Activated T-helper 17 cell treated with anti-CD3 and anti-CD28 coated beads, Interleukin-2, amount 50 U/mL, for 72 hours (primary cell): ENCODE measurements around the gene DNAI1. TPM values are rescaled to one million over a fixed set of nuclear protein-coding genes. Genes with fewer than 3 reads are reported as not detected.

Experiments used
- ATAC-seq: fragments of 150-1000 bp; cut with Tn5 transposase; replicated peaks from 2 replicates; pipeline ENCODE4 v1.10.0; 2021; ENCODE audit warnings: mild to moderate bottlenecking, moderate library complexity
- H3K27ac Mint-ChIP-seq: one replicate; pipeline ENCODE4 v1.8.0; 2022; ENCODE audit warnings: mixed read lengths
- H3K27me3 Mint-ChIP-seq: one replicate; pipeline ENCODE4 v1.8.0; 2022; ENCODE audit warnings: mixed read lengths
- H3K36me3 Mint-ChIP-seq: one replicate; pipeline ENCODE4 v1.8.0; 2022; ENCODE audit warnings: low read depth, mild to moderate bottlenecking, mixed read lengths
- H3K4me1 Mint-ChIP-seq: one replicate; pipeline ENCODE4 v1.8.0; 2022; ENCODE audit warnings: mixed read lengths
- H3K4me3 Mint-ChIP-seq: one replicate; pipeline ENCODE4 v1.8.0; 2022; ENCODE audit warnings: mild to moderate bottlenecking, mixed read lengths
- H3K9me3 Mint-ChIP-seq: one replicate; pipeline ENCODE4 v1.8.0; 2022; ENCODE audit warnings: mixed read lengths
- total RNA-seq, 2 donors: library from RNA; stranded (reverse); gene quantifications; one replicate each; pipeline ENCODE4 v1.2.3, GENCODE V29; 2022

The DNAI1 gene
- total RNA-seq, 2 donors from 2014 or later = not detected

DNA sequence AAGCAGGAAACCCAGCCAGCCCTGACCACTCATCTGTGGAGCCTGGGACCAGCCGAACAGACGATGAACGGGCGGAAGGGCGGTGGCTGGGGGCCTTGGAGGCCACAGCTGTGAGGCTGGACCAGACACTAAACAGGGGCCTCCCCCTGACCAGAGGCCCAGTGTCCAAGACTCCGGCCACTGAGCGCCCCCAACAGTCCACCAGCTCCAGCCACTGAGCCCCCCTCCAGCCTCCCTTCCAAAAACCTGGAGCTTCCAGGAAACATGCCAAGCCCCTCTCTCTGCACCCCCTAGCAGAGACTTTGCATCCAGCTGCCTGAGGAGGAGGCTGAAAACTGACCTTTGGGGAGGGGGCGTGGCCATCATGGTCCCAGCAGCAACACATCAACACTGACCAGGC is 107.7 kb downstream of the DNAI1 start:
- no peaks in the 10 kb centered on the region for H3K4me1 Mint-ChIP-seq
- no peak overlapping the region for H3K4me3 Mint-ChIP-seq
- H3K27ac Mint-ChIP-seq = no peak overlapping the region
- H3K9me3 Mint-ChIP-seq = no peaks in the 10 kb centered on the region
- H3K36me3 Mint-ChIP-seq = no peaks in the 10 kb centered on the region
- ATAC-seq = no peak
- peaks cover 25% of the 10 kb centered on the region for H3K27me3 Mint-ChIP-seq

DNA sequence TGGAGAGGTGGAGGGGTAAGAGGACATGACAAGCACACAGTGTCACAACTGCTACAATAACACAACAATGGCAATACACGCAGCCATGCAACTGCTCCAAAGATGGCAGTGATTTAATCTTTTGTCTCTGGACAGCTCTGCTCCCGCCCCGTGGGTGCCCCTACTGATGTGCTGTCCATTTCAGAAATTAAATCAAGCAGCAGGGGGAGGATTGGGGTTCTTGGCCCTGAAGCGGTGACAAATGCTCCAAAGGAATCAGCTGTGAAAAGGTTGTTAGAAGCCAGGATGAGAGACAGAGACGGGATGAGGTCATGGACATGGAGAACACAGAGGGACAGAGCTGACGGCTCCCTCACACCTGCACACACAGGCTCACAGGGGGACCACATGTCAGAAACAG is 108.4 kb downstream of the DNAI1 start:
- H3K9me3 Mint-ChIP-seq = no peaks in the 10 kb centered on the region
- ATAC-seq = no peak
- H3K27ac Mint-ChIP-seq = no peak overlapping the region
- H3K27me3 Mint-ChIP-seq = peaks cover 30% of the 10 kb centered on the region
- H3K36me3 Mint-ChIP-seq = no peaks in the 10 kb centered on the region
- no peaks in the 10 kb centered on the region for H3K4me1 Mint-ChIP-seq
- no peak overlapping the region for H3K4me3 Mint-ChIP-seq

DNA sequence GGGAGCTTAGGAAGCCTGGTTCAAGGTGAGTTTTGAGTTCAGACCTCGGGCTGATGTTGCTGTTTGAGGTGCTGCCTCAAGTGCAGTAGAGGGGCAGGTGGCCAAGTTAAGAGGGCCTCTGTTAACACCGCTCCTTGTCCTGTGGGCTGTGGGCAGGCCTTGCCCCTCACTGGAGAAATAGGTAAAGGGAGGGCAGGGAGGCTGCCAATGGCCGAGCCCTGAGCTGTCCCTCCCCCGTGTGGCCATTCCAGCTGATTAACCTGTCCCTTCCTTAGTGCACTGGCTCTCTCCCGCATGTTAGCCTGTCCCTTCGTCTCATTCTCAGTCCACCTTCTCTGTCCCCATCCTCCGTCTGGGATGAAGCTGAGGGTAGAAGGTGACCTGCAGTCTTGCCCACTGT is 109.5 kb downstream of the DNAI1 start:
- Mint-ChIP-seq H3K4me1 (no peaks in the 10 kb centered on the region), H3K27me3 (peaks cover 30% of the 10 kb centered on the region), H3K36me3 (no peaks in the 10 kb centered on the region), H3K9me3 (no peaks in the 10 kb centered on the region), H3K4me3 (no peak overlapping the region), H3K27ac (no peak overlapping the region)
- no peak for ATAC-seq

DNA sequence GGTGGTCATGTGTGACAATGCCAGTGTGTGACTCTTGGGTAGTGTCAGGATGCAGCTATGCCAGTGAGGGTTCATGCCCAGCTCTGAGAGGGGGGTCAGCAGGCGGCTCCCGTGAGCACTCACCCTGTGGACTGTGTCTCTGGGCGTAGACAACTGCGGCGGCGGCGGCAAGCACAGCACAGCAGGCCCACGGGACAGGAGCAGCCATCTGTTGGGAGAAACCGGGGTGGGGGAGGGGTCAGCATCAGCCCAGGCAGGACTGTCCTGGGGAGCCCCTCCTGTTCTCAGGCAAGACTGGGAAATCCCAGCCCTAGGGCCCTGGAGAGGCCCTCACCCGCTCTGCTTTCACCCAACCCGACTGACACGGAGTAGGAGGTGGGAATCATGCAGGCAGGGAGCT is 110.2 kb downstream of the DNAI1 start:
- H3K4me3 Mint-ChIP-seq = no peak overlapping the region
- H3K4me1 Mint-ChIP-seq = no peaks in the 10 kb centered on the region
- no peak overlapping the region for H3K27ac Mint-ChIP-seq
- H3K36me3 Mint-ChIP-seq = no peaks in the 10 kb centered on the region
- no peaks in the 10 kb centered on the region for H3K9me3 Mint-ChIP-seq
- ATAC-seq = no peak
- H3K27me3 Mint-ChIP-seq = peaks cover 32% of the 10 kb centered on the region

DNA sequence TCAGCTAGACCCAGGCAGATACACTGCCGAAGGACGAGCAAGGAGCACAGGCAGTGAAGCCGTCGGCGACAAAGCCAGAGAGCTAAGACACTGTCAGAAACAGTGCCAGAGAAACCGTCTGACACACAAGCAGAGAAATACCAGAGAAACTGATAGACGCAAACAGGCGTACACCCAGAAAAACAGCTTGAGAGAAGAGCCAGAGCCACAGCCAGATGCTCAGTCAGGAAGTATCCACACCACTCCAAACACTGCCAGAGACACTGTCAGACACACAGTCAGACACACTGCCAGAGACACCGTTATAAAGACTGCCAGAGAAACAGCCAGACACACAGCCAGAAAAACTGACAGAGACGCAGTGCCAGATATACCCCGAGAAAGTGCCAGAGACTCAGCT is 111.8 kb downstream of the DNAI1 start:
- Mint-ChIP-seq H3K36me3 (no peaks in the 10 kb centered on the region), H3K4me1 (no peaks in the 10 kb centered on the region), H3K4me3 (no peak overlapping the region), H3K9me3 (no peaks in the 10 kb centered on the region), H3K27me3 (peaks cover 37% of the 10 kb centered on the region), H3K27ac (no peak overlapping the region)
- no peak for ATAC-seq

Other genes starting within 250 kb of the DNAI1 start
- 1 to 10 TPM; 4.9 to 7.1 TPM for gene KIF24, start 129.5 kb upstream of the DNAI1 start, total RNA-seq
- 10 to 100 TPM; 31.2 to 34.9 TPM for gene NUDT2, start 129.2 kb upstream of the DNAI1 start, total RNA-seq
- gene MYORG, start 81.9 kb upstream of the DNAI1 start, total RNA-seq = 1 to 10 TPM; 1.6 to 3.5 TPM
- 10 to 100 TPM; 12.5 to 12.9 TPM for gene FAM219A, start 235 bp upstream of the DNAI1 start, total RNA-seq
- gene ENHO, start 64.2 kb downstream of the DNAI1 start, total RNA-seq = not detected
- not detected for gene CNTFR, start 130.9 kb downstream of the DNAI1 start, total RNA-seq
- 10 to 100 TPM; 21.3 to 25.8 TPM for gene RPP25L, start 153.3 kb downstream of the DNAI1 start, total RNA-seq
- 10 to 100 TPM; 78.4 to 96.4 TPM for gene DCTN3, start 161.7 kb downstream of the DNAI1 start, total RNA-seq
- under 1 TPM; 0.17 to 0.42 TPM for gene ARID3C, start 170.3 kb downstream of the DNAI1 start, total RNA-seq
- 10 to 100 TPM; 42.6 to 75.3 TPM for gene SIGMAR1, start 179.0 kb downstream of the DNAI1 start, total RNA-seq
- 10 to 100 TPM; 48.3 to 66.7 TPM for gene GALT, start 187.9 kb downstream of the DNAI1 start, total RNA-seq
- 10 to 100 TPM; 30.4 to 48.9 TPM for gene IL11RA, start 193.4 kb downstream of the DNAI1 start, total RNA-seq
- 1 to 10 TPM in 1 of 2 donors, under 1 TPM in 1; 0.78 to 1.6 TPM for gene CCL27, start 203.9 kb downstream of the DNAI1 start, total RNA-seq
- gene CCL19, start 232.5 kb downstream of the DNAI1 start, total RNA-seq = not detected